ENCODE measurements around the gene MARCHF10. TPM values are rescaled to one million over a fixed set of nuclear protein-coding genes. Genes with fewer than 3 reads are reported as not detected.

MARCHF10 gene
- total and polyA plus RNA-seq, 2 of the 13 experiments (the other 11 are each of a cell fraction or from before 2014, with no cell fraction given), result not detected

GRCh38 chr17:62706598-62707424 lies 101.3 kb downstream of the MARCHF10 start (continued):
- no peak for TF ChIP-seq ARID5B (CRISPR knock-in tag; IDR thresholded peaks at IDR 0.05)
- no peak for TF ChIP-seq ZNF670 (CRISPR knock-in tag; IDR thresholded peaks at IDR 0.05; ENCODE audit: borderline replicate concordance)
- TF ChIP-seq ELF3 (CRISPR knock-in tag; IDR thresholded peaks at IDR 0.05), result no peak
- TF ChIP-seq ZNF703 (CRISPR knock-in tag; IDR thresholded peaks at IDR 0.05; ENCODE audit: borderline replicate concordance), result no peak

GRCh38 chr17:62705778-62706597 lies 102.1 kb downstream of the MARCHF10 start:
- Histone ChIP-seq H4K20me1 (ENCODE audit: insufficient read depth, low read length) (no peaks in the 10 kb centered on the region), H3K9me3 (ENCODE audit: low read length) (no peaks in the 10 kb centered on the region), H3K27me3 (ENCODE audit: control insufficient read depth in 1 of 2, insufficient read depth in 2 of 2, low read length in 2 of 2) (peaks cover 21 to 64% of the 10 kb centered on the region in 2 experiments), H3K36me3 (replicated peaks in 1 of 2; ENCODE audit: control insufficient read depth in 1 of 2, insufficient read depth in 2 of 2, low read length in 2 of 2) (no peaks in the 10 kb centered on the region), H3K4me1 (ENCODE audit: insufficient read depth, low read length) (peaks cover 11% of the 10 kb centered on the region; the same call in 1 of the 2 replicates), H3K27ac (ENCODE audit: extremely low read length, insufficient read depth, low read length) (no peak overlapping the region), H3K79me2 (ENCODE audit: insufficient read depth, low read length) (no peaks in the 10 kb centered on the region), H3K4me3 (replicated peaks in 1 of 3; ENCODE audit: insufficient read depth in 1 of 3, low read depth in 2 of 3, low read length in 3 of 3) (no peak overlapping the region), H3K4me2 (ENCODE audit: low read depth, low read length) (no peak overlapping the region), H3K9ac (ENCODE audit: insufficient read depth, low read depth, low read length) (no peak overlapping the region), H2AFZ (ENCODE audit: low read length) (no peak overlapping the region)
- intact Hi-C loops (cut with micrococcal nuclease; ENCODE audit: unreplicated experiment) (no loop called here), in situ Hi-C loops (cut with HindIII; ENCODE audit: extremely low pct_ligation_motif_present, low pct_unique_long_range_greater_than_20kb) (no loop called here)
- FAIRE-seq (no peak), ATAC-seq (no peak), DNase-seq (ENCODE audit: low spot score) (no peak)
- WGBS (ENCODE audit: low lambda C conversion rate), result 16% methylated on average over 14 of the region's 14 CpGs
- ChIA-PET CTCF (ENCODE audit: low intra/inter-chr PET ratio, low total read pairs) (interaction anchor here (5.3 kb wide), 1 partner anchor 263 kb away, joined by 78 read pairs; no protein-coding TSS in a partner anchor), POLR2A (no interaction called here)
- BruUV-seq (replicated peaks), result no TSS peak
- TF ChIP-seq DNMT1 (CRISPR knock-in tag; IDR thresholded peaks at IDR 0.05), result no peak
- TF ChIP-seq ZNF574 (CRISPR knock-in tag; IDR thresholded peaks at IDR 0.05), result no peak
- TF ChIP-seq DMAP1 (CRISPR knock-in tag; IDR thresholded peaks at IDR 0.05), result no peak
- TF ChIP-seq PITX1 (CRISPR knock-in tag; IDR thresholded peaks at IDR 0.05), result no peak
- TF ChIP-seq CC2D1A (CRISPR knock-in tag; IDR thresholded peaks at IDR 0.05), result no peak
- no peak for TF ChIP-seq ZFP91 (CRISPR knock-in tag; IDR thresholded peaks at IDR 0.05; ENCODE audit: borderline replicate concordance)
- TF ChIP-seq SNAPC2 (CRISPR knock-in tag; IDR thresholded peaks at IDR 0.05), result no peak
- no peak for TF ChIP-seq ZNF878 (CRISPR knock-in tag; IDR thresholded peaks at IDR 0.05)
- TF ChIP-seq ZSCAN22 (CRISPR knock-in tag; IDR thresholded peaks at IDR 0.05), result no peak
